ENCODE results near the gene ENPP3.

ENPP3 gene

DNA sequence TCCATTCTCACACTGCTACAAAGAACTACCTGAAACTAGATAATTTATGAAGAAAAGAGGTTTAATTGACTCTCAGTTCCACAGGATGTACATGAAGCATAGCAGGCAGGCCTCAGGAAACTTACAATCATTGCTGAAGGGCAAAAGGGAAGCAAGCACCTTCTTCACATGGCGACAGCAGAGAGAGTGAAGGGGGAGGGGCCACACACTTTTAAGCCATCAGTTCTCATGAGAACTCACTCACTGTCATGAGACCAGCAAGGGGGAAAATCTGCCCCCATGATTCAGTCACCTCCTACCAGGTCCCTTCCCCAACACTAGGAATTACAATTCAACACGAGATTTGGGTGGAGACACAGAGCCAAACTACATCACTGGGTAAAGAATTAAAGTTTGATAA, 158.3 kb downstream of the ENPP3 start:
- no peak for DNase-seq (ENCODE audit: low read depth in 4 of 4, low spot score in 1 of 4)
